HL-60 (cell line): ENCODE data around the gene PRKAG2.

Source experiments
- DNase-seq, 2 experiments: peaks; one replicate each; pipeline ENCODE4 v3.0.0-alpha.2; 2010 to 2020; ENCODE audit warnings: low read depth in 1 of 2, low spot score in 1 of 2
- H3K27ac ChIP-seq: fragments of 250-450 bp; sonication (Bioruptor Pico); replicated peaks from 2 replicates; pipeline ENCODE4 v1.5.1; 2020; ENCODE audit warnings: mild to moderate bottlenecking, moderate library complexity
- H3K27me3 ChIP-seq: fragments of 250-450 bp; sonication (Bioruptor Pico); 2 replicates; pipeline ENCODE4 v1.5.1; 2021; ENCODE audit warnings: mild to moderate bottlenecking, moderate library complexity; ENCODE audit not compliant: insufficient read depth, poor library complexity, severe bottlenecking
- H3K4me3 ChIP-seq: replicated peaks from 2 replicates; pipeline ENCODE4 v1.5.1; 2011; ENCODE audit warnings: mild to moderate bottlenecking, control low read depth, low read length; ENCODE audit not compliant: insufficient read depth
- CTCF ChIP-seq: IDR thresholded peaks from one replicate; pipeline ENCODE4 v1.5.1; 2011; ENCODE audit warnings: low read length, control low read depth, inconsistent platforms; ENCODE audit not compliant: insufficient read depth
- GABPA ChIP-seq: IDR thresholded peaks from 2 replicates; pipeline ENCODE4 v1.6.1; 2012; ENCODE audit warnings: low read depth
- POLR2AphosphoS5 ChIP-seq: IDR thresholded peaks from 2 replicates; pipeline ENCODE4 v1.6.1; 2012; ENCODE audit warnings: low read depth
- REST ChIP-seq: IDR thresholded peaks from 2 replicates; pipeline ENCODE4 v1.6.1; 2012; ENCODE audit warnings: low read depth; ENCODE audit not compliant: insufficient replicate concordance
- SPI1 ChIP-seq: IDR thresholded peaks from 2 replicates; pipeline ENCODE4 v1.6.1; 2012; ENCODE audit warnings: low read depth, mild to moderate bottlenecking, borderline replicate concordance

Gene PRKAG2

GRCh38 chr7:151686826-151687225 is 190.1 kb downstream of the PRKAG2 start:
- DNase-seq: no peak
- H3K27me3 ChIP-seq: no peaks in the 10 kb centered on the region
- H3K4me3 ChIP-seq: no peak overlapping the region
- H3K27ac ChIP-seq: no peak overlapping the region
- TF ChIP-seq REST: no peak

- H3K27ac ChIP-seq: no peak overlapping the region
- H3K27me3 ChIP-seq: no peaks in the 10 kb centered on the region
These were observed 190.7 kb downstream of the PRKAG2 start for GRCh38 chr7:151686016-151686766.

GRCh38 chr7:151684408-151685175 is 192.3 kb downstream of the PRKAG2 start:
- Histone ChIP-seq H3K4me3 (no peak overlapping the region), H3K27ac (no peak overlapping the region), H3K27me3 (no peaks in the 10 kb centered on the region)
- DNase-seq: no peak
- TF ChIP-seq GABPA: no peak
- no peak for TF ChIP-seq CTCF

More at GRCh38 chr7:151686016-151686766, 190.7 kb downstream of the PRKAG2 start:
- no peak for DNase-seq
- H3K4me3 ChIP-seq: no peak overlapping the region
- TF ChIP-seq GABPA (no peak), POLR2AphosphoS5 (no peak), CTCF (no peak), SPI1 (no peak), REST (no peak)

GRCh38 chr7:151683615-151684407 is 193.1 kb downstream of the PRKAG2 start:
- Histone ChIP-seq H3K4me3 (no peak overlapping the region), H3K27me3 (no peaks in the 10 kb centered on the region), H3K27ac (no peak overlapping the region)
- no peak for DNase-seq
- TF ChIP-seq POLR2AphosphoS5: no peak
